ENCODE data around the gene CBX8. TPM values are rescaled to one million over a fixed set of nuclear protein-coding genes. Genes with fewer than 3 reads are reported as not detected.

The CBX8 gene
- total RNA-seq, 1 donor from 2014 or later = 23.1 TPM

DNA sequence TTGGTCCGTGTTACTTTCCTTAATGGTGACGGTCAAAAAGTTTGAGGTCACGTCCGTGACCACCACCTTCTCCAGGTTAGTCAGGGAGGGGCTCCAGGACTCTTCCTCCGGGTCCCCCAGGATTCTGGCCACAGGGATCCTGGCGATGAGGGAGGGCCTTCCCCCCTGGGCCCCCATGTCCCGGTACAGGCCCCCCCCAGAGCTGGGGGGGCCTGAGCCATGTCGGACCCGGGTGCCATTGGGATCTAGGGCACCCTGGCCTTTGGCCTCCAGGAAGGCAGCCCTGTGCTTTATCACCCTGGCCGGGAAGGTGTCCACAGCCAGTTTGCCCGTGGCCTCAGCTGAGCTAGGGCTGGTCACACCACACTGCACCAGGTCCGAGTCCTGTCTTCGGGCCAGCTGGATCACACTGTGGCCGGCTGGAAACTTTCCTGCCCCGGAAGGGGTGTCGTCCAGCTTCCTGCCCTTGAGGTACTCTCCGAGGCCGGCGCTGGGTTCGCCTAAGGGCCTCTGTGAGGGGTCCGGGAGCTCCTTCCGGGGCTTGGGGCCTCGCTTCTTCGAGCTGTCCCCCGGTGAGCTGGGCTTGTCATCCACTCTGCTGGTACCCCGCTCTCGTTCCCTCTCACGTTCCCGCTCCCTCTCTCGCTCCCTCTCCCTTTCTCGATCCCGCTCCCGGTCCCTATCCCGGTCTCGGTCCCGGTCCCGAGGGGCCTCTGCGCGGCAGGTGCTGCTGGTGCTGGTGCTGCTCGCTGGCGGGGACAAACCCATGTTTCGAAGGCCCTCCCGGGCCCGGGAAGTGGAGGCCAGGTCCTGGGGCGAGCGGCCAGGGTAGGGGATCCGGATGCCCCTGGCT lies 2.0 kb downstream of the CBX8 start:
- Mint-ChIP-seq H3K4me1 (ENCODE audit: low read depth) (peaks cover 25% of the 10 kb centered on the region), H3K27me3 (peaks cover 46% of the 10 kb centered on the region), H3K36me3 (ENCODE audit: insufficient read depth) (peaks cover 4% of the 10 kb centered on the region), H3K27ac (no peak overlapping the region), H3K4me3 (ENCODE audit: low read depth) (no peak overlapping the region), H3K9me3 (ENCODE audit: low read depth) (no peaks in the 10 kb centered on the region)
- TF ChIP-seq, protein P1, sequence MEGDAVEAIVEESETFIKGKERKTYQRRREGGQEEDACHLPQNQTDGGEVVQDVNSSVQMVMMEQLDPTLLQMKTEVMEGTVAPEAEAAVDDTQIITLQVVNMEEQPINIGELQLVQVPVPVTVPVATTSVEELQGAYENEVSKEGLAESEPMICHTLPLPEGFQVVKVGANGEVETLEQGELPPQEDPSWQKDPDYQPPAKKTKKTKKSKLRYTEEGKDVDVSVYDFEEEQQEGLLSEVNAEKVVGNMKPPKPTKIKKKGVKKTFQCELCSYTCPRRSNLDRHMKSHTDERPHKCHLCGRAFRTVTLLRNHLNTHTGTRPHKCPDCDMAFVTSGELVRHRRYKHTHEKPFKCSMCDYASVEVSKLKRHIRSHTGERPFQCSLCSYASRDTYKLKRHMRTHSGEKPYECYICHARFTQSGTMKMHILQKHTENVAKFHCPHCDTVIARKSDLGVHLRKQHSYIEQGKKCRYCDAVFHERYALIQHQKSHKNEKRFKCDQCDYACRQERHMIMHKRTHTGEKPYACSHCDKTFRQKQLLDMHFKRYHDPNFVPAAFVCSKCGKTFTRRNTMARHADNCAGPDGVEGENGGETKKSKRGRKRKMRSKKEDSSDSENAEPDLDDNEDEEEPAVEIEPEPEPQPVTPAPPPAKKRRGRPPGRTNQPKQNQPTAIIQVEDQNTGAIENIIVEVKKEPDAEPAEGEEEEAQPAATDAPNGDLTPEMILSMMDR (IDR thresholded peaks at IDR 0.05; ENCODE audit: unreplicated experiment) = no peak
- no peak for DNase-seq (ENCODE audit: low spot score, unreplicated experiment)

GRCh38 chr17:79793924-79794304 lies 3.0 kb downstream of the CBX8 start:
- Mint-ChIP-seq H3K9me3 (ENCODE audit: low read depth) (no peaks in the 10 kb centered on the region), H3K4me3 (ENCODE audit: low read depth) (peak overlapping the region; percentile 25), H3K36me3 (ENCODE audit: insufficient read depth) (peaks cover 4% of the 10 kb centered on the region), H3K27me3 (peaks cover 44% of the 10 kb centered on the region), H3K4me1 (ENCODE audit: low read depth) (peaks cover 24% of the 10 kb centered on the region), H3K27ac (peak overlapping the region; percentile 83)
- TF ChIP-seq, protein P1 (IDR thresholded peaks at IDR 0.05; ENCODE audit: unreplicated experiment) = no peak
- no peak for DNase-seq (ENCODE audit: low spot score, unreplicated experiment)

DNA sequence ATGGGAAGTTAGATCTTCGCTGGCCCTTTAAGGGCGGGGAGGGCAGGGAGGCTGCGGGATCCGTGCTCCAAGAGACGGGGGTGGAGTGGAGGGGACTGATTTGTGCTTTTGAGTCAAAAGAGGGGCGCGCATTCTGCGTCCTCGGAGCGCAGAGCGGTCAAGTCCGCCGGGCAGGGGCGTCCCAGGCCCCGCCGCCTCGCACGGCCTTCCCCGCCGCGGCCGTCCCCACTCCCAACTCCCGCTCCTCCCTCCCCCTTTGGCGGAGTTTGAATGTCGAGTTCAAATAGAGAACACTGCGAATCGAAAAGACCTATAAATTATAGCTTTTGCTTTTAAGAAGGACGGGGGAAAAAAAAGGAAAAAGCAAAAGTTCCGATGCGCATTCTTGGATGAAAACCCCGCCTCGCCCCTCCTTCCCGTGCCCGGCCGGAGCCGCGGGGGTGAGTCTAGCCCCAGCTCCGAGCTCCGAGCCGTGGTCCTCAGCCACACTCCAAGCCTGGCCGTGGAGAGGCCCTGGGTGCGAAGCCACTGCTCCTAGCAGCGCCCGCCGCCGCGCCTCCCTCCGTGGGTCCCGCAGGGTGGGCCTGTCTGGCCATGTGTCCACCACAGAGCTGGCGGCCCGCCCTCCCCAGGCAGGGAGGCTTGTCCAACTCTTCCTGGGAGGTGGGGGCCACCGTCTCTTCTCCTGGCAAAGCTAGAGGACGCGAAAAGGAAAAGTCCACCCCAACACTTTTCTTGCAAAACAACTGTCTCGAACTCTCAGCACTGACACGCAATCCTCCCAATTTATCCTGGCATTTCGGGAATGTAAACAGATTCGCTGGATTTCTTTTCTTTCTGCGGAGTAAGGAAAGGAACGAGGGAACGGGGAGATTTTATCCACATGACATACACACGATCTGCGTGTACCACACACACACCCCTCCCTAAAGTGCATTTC lies 3.6 kb downstream of the CBX8 start:
- H3K9me3 Mint-ChIP-seq (ENCODE audit: low read depth) = no peaks in the 10 kb centered on the region
- DNase-seq (ENCODE audit: low spot score, unreplicated experiment) = no peak
- peak overlapping the region; percentile 83 for H3K27ac Mint-ChIP-seq

GRCh38 chr17:79792341-79792871 lies 4.5 kb downstream of the CBX8 start:
- Mint-ChIP-seq H3K9me3 (ENCODE audit: low read depth) (no peaks in the 10 kb centered on the region), H3K36me3 (ENCODE audit: insufficient read depth) (peaks cover 4% of the 10 kb centered on the region), H3K27ac (no peak overlapping the region), H3K4me3 (ENCODE audit: low read depth) (peak overlapping the region; percentile 60), H3K4me1 (ENCODE audit: low read depth) (peaks cover 24% of the 10 kb centered on the region), H3K27me3 (peaks cover 50% of the 10 kb centered on the region)
- TF ChIP-seq, protein P1 (IDR thresholded peaks at IDR 0.05; ENCODE audit: unreplicated experiment) = no peak
- DNase-seq (ENCODE audit: low spot score, unreplicated experiment) = no peak

More for the DNA sequence above, 3.6 kb downstream of the CBX8 start:
- TF ChIP-seq, protein P1 (IDR thresholded peaks at IDR 0.05; ENCODE audit: unreplicated experiment) = no peak
- Mint-ChIP-seq H3K4me3 (ENCODE audit: low read depth) (peak overlapping the region; percentile 33), H3K36me3 (ENCODE audit: insufficient read depth) (peaks cover 4% of the 10 kb centered on the region), H3K4me1 (ENCODE audit: low read depth) (peaks cover 24% of the 10 kb centered on the region), H3K27me3 (peaks cover 43% of the 10 kb centered on the region)

GRCh38 chr17:79791735-79792161 lies 5.1 kb downstream of the CBX8 start:
- H3K4me3 Mint-ChIP-seq (ENCODE audit: low read depth) = no peak overlapping the region

More at GRCh38 chr17:79791735-79792161, 5.1 kb downstream of the CBX8 start:
- Mint-ChIP-seq H3K4me1 (ENCODE audit: low read depth) (peaks cover 24% of the 10 kb centered on the region), H3K36me3 (ENCODE audit: insufficient read depth) (peaks cover 4% of the 10 kb centered on the region), H3K27me3 (peaks cover 53% of the 10 kb centered on the region), H3K27ac (no peak overlapping the region), H3K9me3 (ENCODE audit: low read depth) (no peaks in the 10 kb centered on the region)
- TF ChIP-seq, protein P1 (IDR thresholded peaks at IDR 0.05; ENCODE audit: unreplicated experiment) = no peak
- no peak for DNase-seq (ENCODE audit: low spot score, unreplicated experiment)

Measured in progenitor cell of endocrine pancreas (in vitro differentiated cells).